Astrocyte (in vitro differentiated cells and primary cell): ENCODE results near the gene SDC4.

ENCODE experiments used
- EZH2 ChIP-seq: IDR thresholded peaks from 2 replicates; pipeline ENCODE4 v1.6.1; 2012; ENCODE audit warnings: mild to moderate bottlenecking, low read length, inconsistent platforms; ENCODE audit not compliant: insufficient read depth
- TF ChIP-seq, protein P1 (sequence below): IDR thresholded peaks from 2 replicates; pipeline ENCODE4 v1.5.1; 2011; ENCODE audit warnings: low read depth, mild to moderate bottlenecking, inconsistent platforms, low read length, moderate library complexity; ENCODE audit not compliant: insufficient read depth

- TF ChIP-seq, protein P1, sequence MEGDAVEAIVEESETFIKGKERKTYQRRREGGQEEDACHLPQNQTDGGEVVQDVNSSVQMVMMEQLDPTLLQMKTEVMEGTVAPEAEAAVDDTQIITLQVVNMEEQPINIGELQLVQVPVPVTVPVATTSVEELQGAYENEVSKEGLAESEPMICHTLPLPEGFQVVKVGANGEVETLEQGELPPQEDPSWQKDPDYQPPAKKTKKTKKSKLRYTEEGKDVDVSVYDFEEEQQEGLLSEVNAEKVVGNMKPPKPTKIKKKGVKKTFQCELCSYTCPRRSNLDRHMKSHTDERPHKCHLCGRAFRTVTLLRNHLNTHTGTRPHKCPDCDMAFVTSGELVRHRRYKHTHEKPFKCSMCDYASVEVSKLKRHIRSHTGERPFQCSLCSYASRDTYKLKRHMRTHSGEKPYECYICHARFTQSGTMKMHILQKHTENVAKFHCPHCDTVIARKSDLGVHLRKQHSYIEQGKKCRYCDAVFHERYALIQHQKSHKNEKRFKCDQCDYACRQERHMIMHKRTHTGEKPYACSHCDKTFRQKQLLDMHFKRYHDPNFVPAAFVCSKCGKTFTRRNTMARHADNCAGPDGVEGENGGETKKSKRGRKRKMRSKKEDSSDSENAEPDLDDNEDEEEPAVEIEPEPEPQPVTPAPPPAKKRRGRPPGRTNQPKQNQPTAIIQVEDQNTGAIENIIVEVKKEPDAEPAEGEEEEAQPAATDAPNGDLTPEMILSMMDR: no peak
- no peak for TF ChIP-seq EZH2
These were observed 11.5 kb downstream of the SDC4 start for GRCh38 chr20:45336530-45337366.
